Tibial nerve (tissue), 4 donors: ENCODE measurements around the gene KRT79.

ENCODE experiments used
- EP300 ChIP-seq, 2 donors: sonication (generic); formaldehyde crosslinking; IDR thresholded peaks; one replicate each; pipeline ENCODE4 v1.6.1; 2017; ENCODE audit warnings: antibody characterized with exemption in 2 of 2, mild to moderate bottlenecking in 1 of 2
- TF ChIP-seq, protein P1 (sequence below), 5 experiments: fragments of 200-600 bp in 3 of 5; fragments of 450-650 bp in 2 of 5; sonication (generic) in 3 of 5; IDR thresholded peaks; one replicate each; pipeline ENCODE4 v1.5.1; 2016 to 2019; ENCODE audit warnings: antibody characterized with exemption in 5 of 5, mild to moderate bottlenecking in 3 of 5, moderate library complexity in 2 of 5

- TF ChIP-seq, protein P1, sequence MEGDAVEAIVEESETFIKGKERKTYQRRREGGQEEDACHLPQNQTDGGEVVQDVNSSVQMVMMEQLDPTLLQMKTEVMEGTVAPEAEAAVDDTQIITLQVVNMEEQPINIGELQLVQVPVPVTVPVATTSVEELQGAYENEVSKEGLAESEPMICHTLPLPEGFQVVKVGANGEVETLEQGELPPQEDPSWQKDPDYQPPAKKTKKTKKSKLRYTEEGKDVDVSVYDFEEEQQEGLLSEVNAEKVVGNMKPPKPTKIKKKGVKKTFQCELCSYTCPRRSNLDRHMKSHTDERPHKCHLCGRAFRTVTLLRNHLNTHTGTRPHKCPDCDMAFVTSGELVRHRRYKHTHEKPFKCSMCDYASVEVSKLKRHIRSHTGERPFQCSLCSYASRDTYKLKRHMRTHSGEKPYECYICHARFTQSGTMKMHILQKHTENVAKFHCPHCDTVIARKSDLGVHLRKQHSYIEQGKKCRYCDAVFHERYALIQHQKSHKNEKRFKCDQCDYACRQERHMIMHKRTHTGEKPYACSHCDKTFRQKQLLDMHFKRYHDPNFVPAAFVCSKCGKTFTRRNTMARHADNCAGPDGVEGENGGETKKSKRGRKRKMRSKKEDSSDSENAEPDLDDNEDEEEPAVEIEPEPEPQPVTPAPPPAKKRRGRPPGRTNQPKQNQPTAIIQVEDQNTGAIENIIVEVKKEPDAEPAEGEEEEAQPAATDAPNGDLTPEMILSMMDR (IDR thresholded peaks at IDR 0.05) = no peak
- TF ChIP-seq EP300 (IDR thresholded peaks at IDR 0.05) = no peak
Measured at GRCh38 chr12:52792185-52793029, 41.7 kb downstream of the KRT79 start.
